Psoas muscle (tissue), 8 donors: Measurements from ENCODE around the gene SCARB1. TPM values are rescaled to one million over a fixed set of nuclear protein-coding genes. Genes with fewer than 3 reads are reported as not detected.
A peak's percentile ranks its signal among the peaks of the same experiment; 100 is the strongest.

Experiments used
- ATAC-seq, 4 donors: fragments of 200-7000 bp; cut with Tn5 transposase; one replicate each; pipeline ENCODE4 v1.9.1; 2020; ENCODE audit warnings: moderate library complexity in 3 of 4, mild to moderate bottlenecking in 2 of 4
- DNase-seq, 2 donors: peaks; one replicate each; pipeline ENCODE4 v3.0.0-alpha.2; 2020
- H3K27ac ChIP-seq: fragments of 200-600 bp; one replicate; pipeline ENCODE4 v1.8.0; 2022
- H3K27me3 ChIP-seq, 3 donors: fragments of 200-600 bp in 1 of 3; one replicate each; pipeline versions ENCODE4 v1.6.1 to v1.8.0; 2013 to 2022; ENCODE audit warnings: low read length in 2 of 3, mild to moderate bottlenecking in 2 of 3, moderate library complexity in 1 of 3; ENCODE audit not compliant: insufficient read depth in 3 of 3
- H3K36me3 ChIP-seq, 2 donors: fragments of 200-600 bp in 1 of 2; one replicate each; pipeline versions ENCODE4 v1.6.1 to v1.8.0; 2013 to 2022; ENCODE audit warnings: low read depth in 1 of 2, mild to moderate bottlenecking in 1 of 2, moderate library complexity in 1 of 2; ENCODE audit not compliant: insufficient read depth in 1 of 2
- H3K4me1 ChIP-seq: fragments of 200-600 bp; one replicate; pipeline ENCODE4 v1.8.0; 2022
- H3K4me3 ChIP-seq: fragments of 200-600 bp; one replicate; pipeline ENCODE4 v1.8.0; 2022; ENCODE audit warnings: mild to moderate bottlenecking
- H3K9me3 ChIP-seq: fragments of 200-600 bp; one replicate; pipeline ENCODE4 v1.8.0; 2022
- WGBS, 3 donors: extraction: QIAGEN DNeasy Blood & Tissue Kit; methylation state at CpG; one replicate each; pipeline versions ENCODE4 v1.1.6 to v1.1.7; 2013; 5-methylcytosine and 5-hydroxymethylcytosine counted together
- intact Hi-C, 2 donors: fragments of 100-400 bp; cut with DNase I; formaldehyde crosslinking; loops; one replicate each; pipeline versions ENCODE4 v1.11.0 to v1.14.2; 2022
- polyA plus RNA-seq, 3 donors: library from polyadenylated mRNA; stranded (reverse); fragments of 200-250 nt; gene quantifications; one replicate each; pipeline ENCODE4 v1.2.3, GENCODE V29; 2013
- total RNA-seq, 4 donors: library from RNA; stranded (reverse); fragmentation: NEBNext Ultra II Directional in 2 of 4; extraction: Animal tissue kit (Norgen Biotek cat#: 25700) in 2 of 4; gene quantifications; one replicate each; pipeline versions ENCODE4 v1.2.1 to v1.2.4, GENCODE V29; 2021 to 2023
- TF ChIP-seq, protein P1 (sequence below): fragments of 200-600 bp; IDR thresholded peaks from one replicate; pipeline ENCODE4 v1.8.0; 2022; ENCODE audit warnings: antibody characterized with exemption
- donor health status: healthy with polysubstance abuse.
- donor health status: DM: no; HTN: no; CAD: no; lungs with moderate emphysema.
- donor health status: Bipolar disorder and iron deficiency.
- donor health status: healthy.
- donor health status: DM: yes; HTN: yes; CAD: no.
- donor health status: DM: no; HTN: no; CAD: no.
- donor health status: DM: no; HTN: no; CAD: no.
- donor health status: DM: yes; HTN: yes; CAD: no.

SCARB1 gene
- total and polyA plus RNA-seq, 7 donors, result 5.7 to 19.6 (median 9.1) TPM

DNA sequence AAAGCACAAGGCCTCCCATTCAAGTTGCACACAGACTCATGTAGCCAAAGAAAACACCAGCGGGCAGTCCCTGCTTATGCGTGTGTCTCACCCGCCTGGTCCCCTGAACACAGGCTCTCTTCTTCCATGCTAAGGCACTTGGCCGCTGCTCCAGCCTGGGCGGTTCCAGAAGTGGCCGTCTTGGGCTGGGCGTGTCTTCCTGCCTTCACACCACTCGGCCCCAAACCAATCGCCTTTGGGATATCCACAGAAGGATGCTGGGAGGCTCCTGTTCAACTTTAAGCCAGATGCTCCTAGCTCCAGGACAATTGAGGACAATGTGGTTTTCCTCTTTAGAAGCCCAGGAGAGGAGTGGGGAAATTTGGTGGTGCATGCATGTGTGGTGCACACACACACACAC, 2.2 kb downstream of the SCARB1 start:
- H3K36me3 ChIP-seq, result peaks cover 0 to 9% of the 10 kb centered on the region in 2 donors
- no peaks in the 10 kb centered on the region for H3K9me3 ChIP-seq
- DNase-seq (peak in 1 of 2 donors; percentile 76), ATAC-seq (no peak)
- WGBS, 3 donors, result 27 to 43% (median 28%) methylated on average over 9 of the region's 9 CpGs
- TF ChIP-seq, protein P1, sequence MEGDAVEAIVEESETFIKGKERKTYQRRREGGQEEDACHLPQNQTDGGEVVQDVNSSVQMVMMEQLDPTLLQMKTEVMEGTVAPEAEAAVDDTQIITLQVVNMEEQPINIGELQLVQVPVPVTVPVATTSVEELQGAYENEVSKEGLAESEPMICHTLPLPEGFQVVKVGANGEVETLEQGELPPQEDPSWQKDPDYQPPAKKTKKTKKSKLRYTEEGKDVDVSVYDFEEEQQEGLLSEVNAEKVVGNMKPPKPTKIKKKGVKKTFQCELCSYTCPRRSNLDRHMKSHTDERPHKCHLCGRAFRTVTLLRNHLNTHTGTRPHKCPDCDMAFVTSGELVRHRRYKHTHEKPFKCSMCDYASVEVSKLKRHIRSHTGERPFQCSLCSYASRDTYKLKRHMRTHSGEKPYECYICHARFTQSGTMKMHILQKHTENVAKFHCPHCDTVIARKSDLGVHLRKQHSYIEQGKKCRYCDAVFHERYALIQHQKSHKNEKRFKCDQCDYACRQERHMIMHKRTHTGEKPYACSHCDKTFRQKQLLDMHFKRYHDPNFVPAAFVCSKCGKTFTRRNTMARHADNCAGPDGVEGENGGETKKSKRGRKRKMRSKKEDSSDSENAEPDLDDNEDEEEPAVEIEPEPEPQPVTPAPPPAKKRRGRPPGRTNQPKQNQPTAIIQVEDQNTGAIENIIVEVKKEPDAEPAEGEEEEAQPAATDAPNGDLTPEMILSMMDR, result no peak
- H3K27me3 ChIP-seq, result no peaks in the 10 kb centered on the region
- no peak overlapping the region for H3K4me3 ChIP-seq
- intact Hi-C loops, result no loop called here
- H3K27ac ChIP-seq, result no peak overlapping the region
- H3K4me1 ChIP-seq, result peaks cover 5% of the 10 kb centered on the region

DNA sequence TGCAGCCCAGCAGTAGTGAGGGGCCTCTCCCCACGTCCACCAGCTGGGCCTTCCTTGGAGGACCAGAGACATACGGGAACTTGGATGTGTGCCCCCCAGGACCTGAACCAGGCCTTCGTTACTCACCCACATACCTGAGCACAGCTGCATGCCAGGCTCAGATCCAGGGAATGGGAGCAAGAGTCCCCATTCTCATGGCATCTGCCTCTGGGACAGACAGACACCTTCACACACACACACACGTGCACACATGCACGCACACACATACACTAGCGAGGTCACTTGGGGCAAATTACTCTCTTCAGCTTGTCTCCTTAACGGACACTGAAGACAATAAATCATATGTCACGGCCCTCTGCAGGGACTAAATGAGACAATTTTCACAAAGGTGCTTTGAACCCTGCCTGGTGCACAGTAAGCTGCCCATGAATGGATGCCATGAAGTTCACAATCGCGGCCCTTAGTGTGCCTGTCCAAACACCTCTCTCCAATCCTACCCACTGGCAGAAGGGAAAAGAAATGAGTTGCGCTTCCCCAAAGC, 5.7 kb downstream of the SCARB1 start:
- Histone ChIP-seq H3K4me3 (no peak overlapping the region), H3K27ac (no peak overlapping the region), H3K9me3 (no peaks in the 10 kb centered on the region), H3K4me1 (peaks cover 22% of the 10 kb centered on the region), H3K27me3 (no peaks in the 10 kb centered on the region), H3K36me3 (peaks cover 0 to 9% of the 10 kb centered on the region in 2 donors)
- 68 to 83% (median 83%) methylated on average over 11 of the region's 11 CpGs for WGBS, 3 donors
- ATAC-seq (no peak), DNase-seq (no peak)
- intact Hi-C loops, result no loop called here
- TF ChIP-seq, protein P1, result no peak

DNA sequence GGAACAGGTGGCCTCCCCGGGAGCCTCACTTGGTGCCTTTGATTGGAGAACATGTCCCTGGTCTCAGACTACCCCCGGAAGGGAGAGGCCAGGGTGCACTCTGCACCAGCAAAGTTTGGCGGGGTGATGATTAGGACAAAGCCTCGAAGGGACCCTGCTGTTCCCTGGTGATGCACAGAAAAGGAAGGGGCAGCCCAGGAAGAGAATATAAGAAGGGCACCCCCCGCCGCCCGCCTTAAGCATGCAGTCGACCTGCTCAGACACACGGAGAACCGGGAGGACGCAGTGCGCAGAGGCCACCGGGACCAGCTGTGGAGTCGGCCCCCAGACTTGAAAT, 6.9 kb downstream of the SCARB1 start:
- WGBS, 3 donors, result 84 to 91% (median 86%) methylated on average over 14 of the region's 14 CpGs
- H3K27ac ChIP-seq, result peak overlapping the region; percentile 79
- ATAC-seq (no peak), DNase-seq (no peak)
- intact Hi-C loops, result no loop called here
- peaks cover 0 to 9% of the 10 kb centered on the region in 2 donors for H3K36me3 ChIP-seq
- TF ChIP-seq, protein P1, result no peak
- H3K4me1 ChIP-seq, result peaks cover 22% of the 10 kb centered on the region
- H3K27me3 ChIP-seq, result no peaks in the 10 kb centered on the region
- H3K4me3 ChIP-seq, result peak overlapping the region; percentile 3
- no peaks in the 10 kb centered on the region for H3K9me3 ChIP-seq

DNA sequence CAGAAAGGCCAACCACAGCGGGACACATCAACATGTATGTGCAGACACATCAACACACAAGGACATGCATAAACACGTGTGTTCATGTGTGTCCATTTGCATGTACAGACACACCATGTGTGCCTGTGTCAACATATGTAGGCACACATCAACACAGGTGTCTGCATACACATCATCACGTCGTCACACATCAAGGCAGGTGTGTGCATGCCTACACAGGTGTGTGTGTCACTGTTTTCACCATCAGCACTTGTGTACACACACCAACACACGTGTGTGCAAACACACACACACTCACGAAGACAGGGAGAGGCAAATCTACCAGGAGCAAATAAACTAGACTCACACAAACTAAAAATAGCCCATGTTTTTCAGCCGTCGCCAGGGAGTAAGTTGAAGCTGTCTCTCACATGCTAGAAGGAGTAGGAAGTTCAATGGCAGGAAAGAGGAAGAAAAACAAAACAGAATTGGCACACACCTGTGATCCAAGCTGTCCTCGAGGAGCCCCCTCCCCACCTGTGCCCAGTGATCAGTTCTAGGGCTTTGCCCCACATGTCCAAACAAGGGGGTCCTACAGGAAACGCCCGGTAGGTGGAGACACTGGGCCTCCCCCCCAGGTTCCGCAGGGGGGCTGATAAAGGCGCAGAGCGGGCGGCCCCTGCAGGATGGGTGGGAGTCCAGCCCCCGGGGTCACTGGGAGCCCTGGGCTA, 7.4 kb downstream of the SCARB1 start:
- Histone ChIP-seq H3K36me3 (peaks cover 0 to 9% of the 10 kb centered on the region in 2 donors), H3K4me1 (peaks cover 22% of the 10 kb centered on the region), H3K9me3 (no peaks in the 10 kb centered on the region), H3K27ac (peak overlapping the region; percentile 79), H3K27me3 (no peaks in the 10 kb centered on the region), H3K4me3 (peak overlapping the region; percentile 3)
- intact Hi-C loops, result no loop called here
- TF ChIP-seq, protein P1, result peak; percentile 50
- ATAC-seq (peak; percentile 71 to 86 (median 77)), DNase-seq (peak in 1 of 2 donors; percentile 68)
- 42 to 47% (median 45%) methylated on average over 16 of the region's 16 CpGs for WGBS, 3 donors
